ENCODE results near the gene PPIF. TPM values are rescaled to one million over a fixed set of nuclear protein-coding genes. Genes with fewer than 3 reads are reported as not detected.

The PPIF gene
- total and polyA plus RNA-seq, 2 of the 4 experiments (the other 2 are of a cell fraction), result 29.2 to 130 TPM

DNA sequence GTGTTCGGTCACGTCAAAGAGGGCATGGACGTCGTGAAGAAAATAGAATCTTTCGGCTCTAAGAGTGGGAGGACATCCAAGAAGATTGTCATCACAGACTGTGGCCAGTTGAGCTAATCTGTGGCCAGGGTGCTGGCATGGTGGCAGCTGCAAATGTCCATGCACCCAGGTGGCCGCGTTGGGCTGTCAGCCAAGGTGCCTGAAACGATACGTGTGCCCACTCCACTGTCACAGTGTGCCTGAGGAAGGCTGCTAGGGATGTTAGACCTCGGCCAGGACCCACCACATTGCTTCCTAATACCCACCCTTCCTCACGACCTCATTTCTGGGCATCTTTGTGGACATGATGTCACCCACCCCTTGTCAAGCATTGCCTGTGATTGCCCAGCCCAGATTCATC is 6.5 kb downstream of the PPIF start:
- Histone ChIP-seq H4K91ac (ENCODE audit: insufficient read depth, low read depth, low read length) (no peak overlapping the region), H2AK9ac (replicated peaks; ENCODE audit: low read depth, low read length, poor library complexity) (no peak overlapping the region), H3K36me3 (ENCODE audit: control insufficient read depth, insufficient read depth, low read length) (peaks cover 66% of the 10 kb centered on the region), H3K9ac (ENCODE audit: low read depth, low read length) (no peak overlapping the region), H3K14ac (replicated peaks; ENCODE audit: low read depth, low read length) (no peak overlapping the region), H3K23ac (ENCODE audit: low read depth, low read length) (no peak overlapping the region), H2BK20ac (ENCODE audit: low read depth, low read length) (no peak overlapping the region), H3K4ac (ENCODE audit: low read depth, low read length) (no peak overlapping the region), H3K4me2 (ENCODE audit: low read depth, low read length) (no peak overlapping the region), H2AFZ (replicated peaks; ENCODE audit: low read length, poor library complexity) (peak overlapping the region; percentile 21), H2BK5ac (ENCODE audit: low read depth, low read length, poor library complexity, severe bottlenecking) (no peak overlapping the region), H3K4me3 (ENCODE audit: insufficient read depth, low read depth, low read length) (no peak overlapping the region), H3K4me1 (ENCODE audit: control insufficient read depth, insufficient read depth, low read length) (peaks cover 9% of the 10 kb centered on the region; the same call in 1 of the 2 replicates), H2AK5ac (ENCODE audit: low read depth, low read length) (no peak overlapping the region), H3K27me3 (ENCODE audit: control insufficient read depth, insufficient read depth, low read length) (no peaks in the 10 kb centered on the region), H2BK15ac (ENCODE audit: low read depth, low read length) (no peak overlapping the region), H3K9me1 (ENCODE audit: insufficient read depth, low read length) (peaks cover 20% of the 10 kb centered on the region), H3K27ac (ENCODE audit: insufficient read depth, low read length) (no peak overlapping the region), H3K79me1 (ENCODE audit: low read depth in 1 of 2, low read length in 2 of 2) (peaks cover 27 to 64% of the 10 kb centered on the region in 2 experiments), H3K9me3 (ENCODE audit: control insufficient read depth, insufficient read depth, low read length) (no peaks in the 10 kb centered on the region), H3K56ac (ENCODE audit: extremely low read depth, insufficient read depth, low read length) (no peak overlapping the region), H4K8ac (ENCODE audit: low read depth in 2 of 2, low read length in 2 of 2) (no peak overlapping the region), H2BK120ac (ENCODE audit: low read depth, low read length) (no peak overlapping the region), H4K5ac (ENCODE audit: low read depth, low read length) (no peak overlapping the region), H4K20me1 (ENCODE audit: insufficient read depth, low read length) (peaks cover 55% of the 10 kb centered on the region), H3K18ac (ENCODE audit: low read depth, low read length) (no peak overlapping the region)
- no CpG with 5 or more reads among the region's 11 CpGs for whole genome bisulfite sequencing, 2 experiments (ENCODE audit: extremely low coverage in 2 of 2, insufficient read length in 1 of 2)
- ATAC-seq (ENCODE audit: low read depth) (no peak), DNase-seq (no peak)
- ChIA-PET POLR2A (ENCODE audit: unreplicated experiment) (interaction anchor here (0.6 kb wide), 1 partner anchor 551 kb away, joined by 3 read pairs; no protein-coding TSS in a partner anchor), CTCF (no interaction called here)
- dilution Hi-C loops (cut with HindIII; ENCODE audit: low sequenced_read_pairs, unreplicated experiment) (no loop called here), in situ Hi-C loops (cut with MboI; ENCODE audit: low sequenced_read_pairs) (no loop called here), intact Hi-C loops (cut with micrococcal nuclease) (no loop called here)
- no TSS peak for BruUV-seq (replicated peaks)
- TF ChIP-seq, protein P1, sequence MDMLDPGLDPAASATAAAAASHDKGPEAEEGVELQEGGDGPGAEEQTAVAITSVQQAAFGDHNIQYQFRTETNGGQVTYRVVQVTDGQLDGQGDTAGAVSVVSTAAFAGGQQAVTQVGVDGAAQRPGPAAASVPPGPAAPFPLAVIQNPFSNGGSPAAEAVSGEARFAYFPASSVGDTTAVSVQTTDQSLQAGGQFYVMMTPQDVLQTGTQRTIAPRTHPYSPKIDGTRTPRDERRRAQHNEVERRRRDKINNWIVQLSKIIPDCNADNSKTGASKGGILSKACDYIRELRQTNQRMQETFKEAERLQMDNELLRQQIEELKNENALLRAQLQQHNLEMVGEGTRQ (IDR thresholded peaks at IDR 0.05; ENCODE audit: low read depth, low read length), result no peak
- no peak for TF ChIP-seq FOS (IDR thresholded peaks at IDR 0.05; ENCODE audit: low read depth, low read length)
- no peak for TF ChIP-seq ELK1 (IDR thresholded peaks at IDR 0.05; ENCODE audit: borderline replicate concordance, low read depth, low read length)
- TF ChIP-seq MAFK (IDR thresholded peaks at IDR 0.05; ENCODE audit: low read depth, low read length), result no peak
- TF ChIP-seq POLR2A (IDR thresholded peaks at IDR 0.05; ENCODE audit: low read depth, low read length), result no peak
